ENCODE measurements around the gene CISTR. TPM values are rescaled to one million over a fixed set of nuclear protein-coding genes. Genes with fewer than 3 reads are reported as not detected.

Gene CISTR
- total RNA-seq, 1 experiment from 2014 or later, result not detected

GRCh38 chr12:53775478-53776145 is 23.8 kb upstream of the CISTR start:
- H3K14ac ChIP-seq (ENCODE audit: insufficient read depth, low read length), result no peak overlapping the region
- WGBS (ENCODE audit: extremely low coverage, insufficient read length, low lambda C conversion rate), result no CpG with 5 or more reads among the region's 6 CpGs
- H3K18ac ChIP-seq (ENCODE audit: insufficient read length, low read depth, low read length), result no peak overlapping the region
- H3K27ac Mint-ChIP-seq, result peak overlapping the region in 1 of 3 experiments; percentile 11; a peak in 1 of 7 replicates
- no peak overlapping the region for H2AFZ ChIP-seq (ENCODE audit: low read length)
- no peak overlapping the region for H3K56ac ChIP-seq (ENCODE audit: insufficient read length, low read depth, low read length)
- 0 out of 2 replicates have a peak overlapping the region, but pooled peaks have one; percentile 48 for H2BK15ac ChIP-seq (ENCODE audit: low read depth, low read length)
- DNase-seq, result no peak
- H3K4me1 Mint-ChIP-seq, result peaks cover 0 to 2% of the 10 kb centered on the region in 2 experiments; a peak in 2 of 4 replicates
- no peaks in the 10 kb centered on the region for H3K79me2 ChIP-seq (ENCODE audit: insufficient read depth, low read length)
- H2BK20ac ChIP-seq (ENCODE audit: low read depth, low read length, poor library complexity, severe bottlenecking), result no peak overlapping the region
- H3K79me1 ChIP-seq (ENCODE audit: insufficient read depth, low read depth, low read length, poor library complexity, severe bottlenecking), result no peaks in the 10 kb centered on the region
- no peaks in the 10 kb centered on the region for H3K4me1 ChIP-seq (ENCODE audit: insufficient read depth, low read length)
- H3K4me2 ChIP-seq (ENCODE audit: insufficient read depth, insufficient read length, low read length), result no peak overlapping the region
- H3T11ph ChIP-seq (ENCODE audit: low read length), result no peak overlapping the region
- no peak overlapping the region for H2BK5ac ChIP-seq (ENCODE audit: insufficient read length, low read length)
- no peak overlapping the region for H2BK120ac ChIP-seq (ENCODE audit: low read depth, low read length, poor library complexity, severe bottlenecking)
- H3K4ac ChIP-seq (ENCODE audit: low read depth, low read length), result no peak overlapping the region
- H3K23ac ChIP-seq (ENCODE audit: insufficient read length, low read depth, low read length), result no peak overlapping the region
- H3K27me3 ChIP-seq (ENCODE audit: insufficient read depth, low read length), result no peaks in the 10 kb centered on the region; the same call in 1 of the 2 replicates
- no peak overlapping the region for H3K9ac ChIP-seq (ENCODE audit: extremely low read depth, insufficient read length, low read length)
- H3K9me3 ChIP-seq (ENCODE audit: control insufficient read depth, low read depth, low read length), result no peaks in the 10 kb centered on the region
- H3K23me2 ChIP-seq (ENCODE audit: insufficient read length, low read depth, low read length, poor library complexity, severe bottlenecking), result no peaks in the 10 kb centered on the region
- H3K9me3 Mint-ChIP-seq, result no peaks in the 10 kb centered on the region
- H2BK12ac ChIP-seq (ENCODE audit: insufficient read length, low read depth, low read length), result no peak overlapping the region
- TF ChIP-seq, protein P1, sequence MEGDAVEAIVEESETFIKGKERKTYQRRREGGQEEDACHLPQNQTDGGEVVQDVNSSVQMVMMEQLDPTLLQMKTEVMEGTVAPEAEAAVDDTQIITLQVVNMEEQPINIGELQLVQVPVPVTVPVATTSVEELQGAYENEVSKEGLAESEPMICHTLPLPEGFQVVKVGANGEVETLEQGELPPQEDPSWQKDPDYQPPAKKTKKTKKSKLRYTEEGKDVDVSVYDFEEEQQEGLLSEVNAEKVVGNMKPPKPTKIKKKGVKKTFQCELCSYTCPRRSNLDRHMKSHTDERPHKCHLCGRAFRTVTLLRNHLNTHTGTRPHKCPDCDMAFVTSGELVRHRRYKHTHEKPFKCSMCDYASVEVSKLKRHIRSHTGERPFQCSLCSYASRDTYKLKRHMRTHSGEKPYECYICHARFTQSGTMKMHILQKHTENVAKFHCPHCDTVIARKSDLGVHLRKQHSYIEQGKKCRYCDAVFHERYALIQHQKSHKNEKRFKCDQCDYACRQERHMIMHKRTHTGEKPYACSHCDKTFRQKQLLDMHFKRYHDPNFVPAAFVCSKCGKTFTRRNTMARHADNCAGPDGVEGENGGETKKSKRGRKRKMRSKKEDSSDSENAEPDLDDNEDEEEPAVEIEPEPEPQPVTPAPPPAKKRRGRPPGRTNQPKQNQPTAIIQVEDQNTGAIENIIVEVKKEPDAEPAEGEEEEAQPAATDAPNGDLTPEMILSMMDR (conservative IDR thresholded peaks at IDR 0.05), result no peak
- no peak overlapping the region for H3K27ac ChIP-seq (ENCODE audit: insufficient read length, low read depth, low read length)
- peaks cover 63% of the 10 kb centered on the region for H3K27me3 Mint-ChIP-seq (ENCODE audit: low read depth)
- no peak overlapping the region for H4K5ac ChIP-seq (ENCODE audit: insufficient read length, low read depth, low read length)
- H3K4me3 Mint-ChIP-seq, result no peak overlapping the region
- no peak overlapping the region for H4K8ac ChIP-seq (replicated peaks; ENCODE audit: insufficient read length, low read depth, low read length)
- H4K20me1 ChIP-seq (ENCODE audit: control insufficient read depth, insufficient read depth, insufficient read length), result no peaks in the 10 kb centered on the region
- no peaks in the 10 kb centered on the region for H3K36me3 Mint-ChIP-seq (ENCODE audit: insufficient read depth in 1 of 3, low read depth in 3 of 3)
- no peak overlapping the region for H4K91ac ChIP-seq (ENCODE audit: insufficient read length, low read depth, low read length)
- H2AK5ac ChIP-seq (ENCODE audit: insufficient read length, low read length), result no peak overlapping the region
